Calu3 (cell line): ENCODE measurements around the gene SCFD2. TPM values are rescaled to one million over a fixed set of nuclear protein-coding genes. Genes with fewer than 3 reads are reported as not detected.

ENCODE experiments used
- BruUV-seq: library from RNA; stranded (reverse); fragments of 400-500 nt; replicated peaks from 2 replicates; lab custom pipeline; 2021; lab: Mats Ljungman, UMichigan
- CTCF ChIA-PET: fragments of 300-600 bp; sonication (Branson Sonifier 250); formaldehyde crosslinking; loops from one replicate; lab custom pipeline; 2022; ENCODE audit warnings: antibody characterized with exemption; lab: Charles Lee
- DNase-seq: peaks from one replicate; pipeline ENCODE4 v3.0.0; 2022
- H3K27ac Mint-ChIP-seq: one replicate; pipeline ENCODE4 v1.8.0; 2022; ENCODE audit warnings: mixed read lengths; ENCODE audit not compliant: unreplicated experiment
- H3K27me3 Mint-ChIP-seq: one replicate; pipeline ENCODE4 v1.8.0; 2022; ENCODE audit warnings: mixed read lengths; ENCODE audit not compliant: unreplicated experiment
- H3K36me3 Mint-ChIP-seq: one replicate; pipeline ENCODE4 v1.8.0; 2022; ENCODE audit warnings: mild to moderate bottlenecking, moderate library complexity, mixed read lengths; ENCODE audit not compliant: insufficient read depth, unreplicated experiment
- H3K4me1 Mint-ChIP-seq: one replicate; pipeline ENCODE4 v1.8.0; 2022; ENCODE audit warnings: mild to moderate bottlenecking, low read depth, mixed read lengths; ENCODE audit not compliant: unreplicated experiment
- H3K4me3 Mint-ChIP-seq: one replicate; pipeline ENCODE4 v1.8.0; 2022; ENCODE audit warnings: mild to moderate bottlenecking, low read depth, moderate library complexity, mixed read lengths; ENCODE audit not compliant: unreplicated experiment
- H3K9me3 Mint-ChIP-seq: one replicate; pipeline ENCODE4 v1.8.0; 2022; ENCODE audit warnings: low read depth, mixed read lengths; ENCODE audit not compliant: unreplicated experiment
- intact Hi-C: fragments of 100-400 bp; cut with micrococcal nuclease; formaldehyde crosslinking; loops from one replicate; pipeline ENCODE4 v1.10.0; 2022; ENCODE audit not compliant: unreplicated experiment
- total RNA-seq: library from RNA; stranded (reverse); gene quantifications from 2 replicates; pipeline ENCODE4 v1.2.3, GENCODE V29; 2022
- TF ChIP-seq, protein P1 (sequence below): fragments of 200-600 bp; IDR thresholded peaks from one replicate; pipeline ENCODE4 v1.8.0; 2022; ENCODE audit warnings: antibody characterized with exemption; ENCODE audit not compliant: unreplicated experiment

Gene SCFD2
- total RNA-seq, 1 experiment from 2014 or later: 16.7 TPM

DNA sequence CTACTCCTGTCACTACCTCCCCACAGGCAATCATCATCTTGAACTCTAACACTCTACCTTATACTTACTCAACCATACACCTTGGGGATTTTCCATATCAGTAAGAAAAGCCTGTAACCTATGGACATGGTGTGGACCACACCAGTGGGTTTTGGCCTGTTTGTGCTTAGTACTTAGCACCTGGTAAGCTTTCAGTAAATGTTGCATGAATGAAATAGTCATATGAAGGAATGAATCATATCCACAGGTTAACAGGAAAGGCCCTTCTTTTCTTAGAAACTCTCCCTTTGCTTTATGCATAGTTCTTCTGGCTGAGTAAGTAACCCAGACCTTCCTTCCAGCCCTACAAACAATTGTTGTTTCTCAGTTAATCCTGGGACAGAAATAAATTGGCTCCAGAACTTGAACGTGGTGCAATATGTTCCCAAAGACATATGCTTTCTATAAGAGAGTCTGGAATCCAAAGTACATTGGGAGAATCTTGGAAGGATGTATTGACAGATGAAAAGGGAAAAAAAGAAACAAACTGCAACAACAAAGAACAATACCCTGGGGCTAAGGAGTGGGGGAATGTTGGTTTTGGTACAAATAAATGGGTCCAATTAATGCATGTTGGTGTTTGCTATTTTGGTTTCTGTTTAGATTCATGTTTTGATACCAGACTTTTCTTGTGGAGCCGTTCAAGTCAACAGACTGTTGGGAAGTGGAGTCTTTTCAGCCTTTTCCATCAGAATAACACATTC, 475.9 kb downstream of the SCFD2 start:
- no peak overlapping the region for H3K4me3 Mint-ChIP-seq
- no TSS peak for BruUV-seq
- no peaks in the 10 kb centered on the region for H3K9me3 Mint-ChIP-seq
- CTCF ChIA-PET: no interaction called here
- H3K4me1 Mint-ChIP-seq: no peaks in the 10 kb centered on the region
- intact Hi-C loops: no loop called here
- TF ChIP-seq, protein P1, sequence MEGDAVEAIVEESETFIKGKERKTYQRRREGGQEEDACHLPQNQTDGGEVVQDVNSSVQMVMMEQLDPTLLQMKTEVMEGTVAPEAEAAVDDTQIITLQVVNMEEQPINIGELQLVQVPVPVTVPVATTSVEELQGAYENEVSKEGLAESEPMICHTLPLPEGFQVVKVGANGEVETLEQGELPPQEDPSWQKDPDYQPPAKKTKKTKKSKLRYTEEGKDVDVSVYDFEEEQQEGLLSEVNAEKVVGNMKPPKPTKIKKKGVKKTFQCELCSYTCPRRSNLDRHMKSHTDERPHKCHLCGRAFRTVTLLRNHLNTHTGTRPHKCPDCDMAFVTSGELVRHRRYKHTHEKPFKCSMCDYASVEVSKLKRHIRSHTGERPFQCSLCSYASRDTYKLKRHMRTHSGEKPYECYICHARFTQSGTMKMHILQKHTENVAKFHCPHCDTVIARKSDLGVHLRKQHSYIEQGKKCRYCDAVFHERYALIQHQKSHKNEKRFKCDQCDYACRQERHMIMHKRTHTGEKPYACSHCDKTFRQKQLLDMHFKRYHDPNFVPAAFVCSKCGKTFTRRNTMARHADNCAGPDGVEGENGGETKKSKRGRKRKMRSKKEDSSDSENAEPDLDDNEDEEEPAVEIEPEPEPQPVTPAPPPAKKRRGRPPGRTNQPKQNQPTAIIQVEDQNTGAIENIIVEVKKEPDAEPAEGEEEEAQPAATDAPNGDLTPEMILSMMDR: no peak
- no peak for DNase-seq
- H3K27me3 Mint-ChIP-seq: no peaks in the 10 kb centered on the region
- no peak overlapping the region for H3K27ac Mint-ChIP-seq
- no peaks in the 10 kb centered on the region for H3K36me3 Mint-ChIP-seq

DNA sequence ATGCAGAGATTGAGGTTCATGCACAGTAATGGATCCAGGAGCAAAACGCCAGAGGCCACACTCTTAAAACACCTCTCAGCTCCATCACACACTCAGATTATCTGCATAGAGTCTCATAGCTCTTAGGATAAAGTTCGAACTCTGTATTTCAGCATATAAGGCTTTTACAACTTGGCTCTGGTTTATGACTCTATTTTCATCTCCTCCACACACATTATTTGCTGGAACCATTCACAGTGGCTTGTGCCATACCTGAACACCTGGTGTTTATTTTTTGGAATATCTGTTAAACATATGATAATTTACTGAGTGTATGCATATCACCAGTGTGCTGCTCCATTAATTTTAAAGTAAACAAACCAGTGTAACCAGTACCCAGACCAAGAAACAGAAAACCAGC, 476.5 kb downstream of the SCFD2 start:
- H3K9me3 Mint-ChIP-seq: no peaks in the 10 kb centered on the region

DNA sequence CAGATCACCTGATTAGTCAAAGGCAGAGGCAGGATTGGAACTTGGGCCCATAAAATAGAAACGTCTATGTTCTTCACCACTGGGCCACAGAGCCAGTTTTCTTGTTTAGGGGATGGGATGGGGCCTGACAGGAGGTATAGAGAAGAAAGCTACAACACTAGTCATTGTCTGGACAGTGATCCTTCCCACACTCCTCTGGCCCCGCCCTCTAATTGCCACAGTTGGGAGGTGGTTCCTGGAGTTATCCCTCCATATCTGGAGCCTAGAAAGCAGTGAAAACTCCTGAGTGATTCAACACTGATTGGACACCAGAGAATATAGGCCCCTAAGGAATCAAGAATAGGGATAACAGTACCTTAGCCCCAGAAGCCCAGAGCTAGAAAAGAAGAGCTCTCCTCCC, 480.9 kb downstream of the SCFD2 start:
- Mint-ChIP-seq H3K4me1 (peaks cover 9% of the 10 kb centered on the region), H3K27me3 (no peaks in the 10 kb centered on the region), H3K4me3 (no peak overlapping the region), H3K9me3 (no peaks in the 10 kb centered on the region), H3K27ac (no peak overlapping the region), H3K36me3 (no peaks in the 10 kb centered on the region)
- TF ChIP-seq, protein P1: no peak
- no peak for DNase-seq
- BruUV-seq: no TSS peak
- CTCF ChIA-PET: no interaction called here
- intact Hi-C loops: no loop called here

More for the DNA sequence above, 476.5 kb downstream of the SCFD2 start:
- TF ChIP-seq, protein P1: no peak
- DNase-seq: no peak
- H3K27me3 Mint-ChIP-seq: no peaks in the 10 kb centered on the region
- H3K27ac Mint-ChIP-seq: no peak overlapping the region
- H3K4me1 Mint-ChIP-seq: peaks cover 5% of the 10 kb centered on the region
- no TSS peak for BruUV-seq
- intact Hi-C loops: no loop called here
- no peak overlapping the region for H3K4me3 Mint-ChIP-seq
- CTCF ChIA-PET: no interaction called here
- H3K36me3 Mint-ChIP-seq: no peaks in the 10 kb centered on the region

DNA sequence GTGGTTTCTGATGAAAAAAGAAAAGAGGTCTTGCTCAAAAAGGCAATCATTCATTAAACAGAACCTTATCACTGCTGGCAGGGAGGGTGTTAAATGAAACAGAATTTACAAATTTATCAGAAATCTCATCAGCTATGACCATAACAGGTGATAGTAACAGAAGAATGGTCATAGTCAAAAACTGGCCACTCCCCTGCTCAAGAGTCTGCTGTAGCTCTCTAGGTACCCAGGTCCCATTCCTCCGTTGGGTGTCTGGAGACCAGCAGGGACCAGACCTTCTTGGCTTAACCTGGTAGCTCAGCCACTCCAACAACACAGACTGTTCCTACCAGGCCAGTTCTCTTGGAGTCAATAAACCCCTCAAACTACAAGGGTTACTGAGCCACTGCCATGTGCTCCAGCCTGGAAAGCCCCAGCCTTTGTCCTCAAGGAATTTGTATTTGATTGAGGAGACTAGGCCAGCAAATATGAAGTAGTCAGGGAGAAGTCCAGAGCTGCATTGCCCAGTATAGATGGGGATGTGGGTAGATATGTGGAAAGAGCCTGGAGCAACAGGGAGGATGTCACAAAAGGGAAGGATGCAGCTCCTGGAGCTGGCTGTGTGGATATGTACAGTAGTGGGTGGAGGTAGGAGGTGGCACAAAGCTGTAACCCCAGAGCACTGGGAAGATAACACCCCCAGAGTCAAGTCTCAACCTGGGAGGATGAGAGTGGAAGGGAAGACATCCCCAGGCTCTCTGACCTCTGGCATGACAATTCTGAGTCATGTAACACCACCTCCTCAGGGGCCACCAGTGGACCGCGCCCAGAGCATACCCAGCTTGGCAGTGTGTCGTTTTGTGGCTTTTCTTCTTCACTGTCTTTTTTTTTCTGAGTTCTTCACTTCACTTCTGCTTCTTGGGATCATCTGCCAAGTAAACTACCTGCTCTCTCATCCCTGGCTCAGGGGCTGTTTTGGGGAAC, 481.9 kb downstream of the SCFD2 start:
- no peak for DNase-seq
- no peaks in the 10 kb centered on the region for H3K27me3 Mint-ChIP-seq
- CTCF ChIA-PET: no interaction called here
- peaks cover 9% of the 10 kb centered on the region for H3K4me1 Mint-ChIP-seq
- TF ChIP-seq, protein P1: no peak
- no peaks in the 10 kb centered on the region for H3K9me3 Mint-ChIP-seq
- H3K36me3 Mint-ChIP-seq: no peaks in the 10 kb centered on the region
- H3K27ac Mint-ChIP-seq: no peak overlapping the region
- BruUV-seq: no TSS peak
- no peak overlapping the region for H3K4me3 Mint-ChIP-seq
- intact Hi-C loops: no loop called here
